K562 (cell line): ENCODE results near the gene ZNF655. TPM values are rescaled to one million over a fixed set of nuclear protein-coding genes. Genes with fewer than 3 reads are reported as not detected.

Source experiments
- ATAC-seq: fragments of 200-7000 bp; cut with Tn5 transposase; 3 replicates; pipeline ENCODE4 v1.9.1; 2020; ENCODE audit warnings: moderate library complexity
- BruUV-seq: library from RNA; stranded (reverse); fragments of 400-500 nt; replicated peaks from 2 replicates; lab custom pipeline; 2021; lab: Mats Ljungman, UMichigan
- CTCF ChIA-PET: fragments of 300-600 bp; formaldehyde crosslinking; extraction: SDS; loops from one replicate; lab custom pipeline; 2021; ENCODE audit warnings: low intra/inter-chr PET ratio; lab: Yijun Ruan, JAX
- POLR2A ChIA-PET: fragments of 300-600, 350-650 bp; sonication (Branson Sonifier 250); formaldehyde crosslinking; extraction: SDS; loops from one replicate; lab custom pipeline; 2021; ENCODE audit warnings: antibody characterized with exemption, inconsistent platforms; lab: Yijun Ruan, JAX
- DNase-seq, 4 experiments: peaks; one replicate each; pipeline versions ENCODE4 v3.0.0 to v3.0.0-alpha.2; 2011 to 2018; ENCODE audit warnings: low spot score in 3 of 4, mixed read lengths in 3 of 4; ENCODE audit errors: extremely low read depth in 1 of 4
- FAIRE-seq: peaks from 2 replicates; lab custom pipeline; 2011; peaks lifted over from hg19 to GRCh38; lab: Jason Lieb, UNC
- H2AFZ ChIP-seq: 2 replicates; pipeline ENCODE4 v1.6.0; 2011; ENCODE audit warnings: low read depth, low read length, control low read depth, inconsistent platforms
- H3K27ac ChIP-seq: fragments of 200-600 bp; 3 replicates; pipeline ENCODE4 v1.8.0; 2011; ENCODE audit warnings: low read depth, mild to moderate bottlenecking, control low read depth, inconsistent platforms, low read length, moderate library complexity, mixed read lengths; ENCODE audit errors: extremely low read depth
- H3K27me3 ChIP-seq, 2 experiments: fragments of 300-600 bp in 1 of 2; 2 replicates in 1 of 2; 3 replicates in 1 of 2; pipeline versions ENCODE4 v1.6.0 to v1.8.0; 2011; ENCODE audit warnings: inconsistent platforms in 2 of 2, low read length in 2 of 2, mild to moderate bottlenecking in 1 of 2, mixed read lengths in 1 of 2, moderate library complexity in 1 of 2; ENCODE audit not compliant: control insufficient read depth in 2 of 2, insufficient read depth in 2 of 2
- H3K36me3 ChIP-seq: fragments of 300-600 bp; 3 replicates; pipeline ENCODE4 v1.8.0; 2011; ENCODE audit warnings: mild to moderate bottlenecking, low read length, inconsistent platforms; ENCODE audit not compliant: control insufficient read depth, insufficient read depth
- H3K4me1 ChIP-seq, 2 experiments: fragments of 200-600 bp in 1 of 2; replicated peaks in 1 of 2; 2 replicates in 1 of 2; 3 replicates in 1 of 2; pipeline versions ENCODE4 v1.5.1 to v1.8.0; 2011; ENCODE audit warnings: inconsistent platforms in 2 of 2, low read length in 2 of 2, mild to moderate bottlenecking in 1 of 2, mixed read lengths in 1 of 2, moderate library complexity in 1 of 2; ENCODE audit not compliant: control insufficient read depth in 2 of 2, insufficient read depth in 2 of 2
- H3K4me2 ChIP-seq: 2 replicates; pipeline ENCODE4 v1.6.1; 2011; ENCODE audit warnings: low read length, control low read depth, inconsistent platforms, mixed read lengths; ENCODE audit not compliant: insufficient read depth
- H3K4me3 ChIP-seq: fragments of 200-600 bp; sonication (generic), shearing (Covaris generic); 2 replicates; pipeline ENCODE4 v1.5.1; 2016; ENCODE audit warnings: control low read depth, inconsistent platforms
- H3K79me2 ChIP-seq: fragments of 200-600 bp; 3 replicates; pipeline ENCODE4 v1.8.0; 2011; ENCODE audit warnings: low read length, inconsistent platforms; ENCODE audit not compliant: control insufficient read depth, insufficient read depth
- H3K9ac ChIP-seq, 2 experiments: 2 replicates each; pipeline versions ENCODE4 v1.6.0 to v1.6.1; 2011; ENCODE audit warnings: low read depth in 2 of 2, low read length in 2 of 2, control low read depth in 1 of 2, inconsistent platforms in 1 of 2, mild to moderate bottlenecking in 1 of 2, mixed read lengths in 1 of 2; ENCODE audit not compliant: insufficient read depth in 1 of 2
- H3K9me1 ChIP-seq: one replicate; pipeline ENCODE4 v1.6.0; 2011; ENCODE audit warnings: inconsistent platforms, mild to moderate bottlenecking, low read length, moderate library complexity; ENCODE audit not compliant: control insufficient read depth, insufficient read depth
- H3K9me3 ChIP-seq: replicated peaks from 2 replicates; pipeline ENCODE4 v1.5.1; 2011; ENCODE audit warnings: low read depth, low read length, inconsistent platforms; ENCODE audit not compliant: control insufficient read depth, insufficient read depth
- H4K20me1 ChIP-seq: replicated peaks from 2 replicates; pipeline ENCODE4 v1.6.1; 2011; ENCODE audit warnings: low read length, inconsistent platforms, mixed read lengths; ENCODE audit not compliant: control insufficient read depth, insufficient read depth
- CSDE1 ChIP-seq, 2 experiments: fragments of 450-650 bp; IDR thresholded peaks; 2 replicates each; pipeline ENCODE4 v1.6.1; 2016; ENCODE audit warnings: mild to moderate bottlenecking in 1 of 2
- ETV6 ChIP-seq, 3 experiments: fragments of 150-350 bp in 1 of 3; sonication (generic) in 1 of 3; formaldehyde crosslinking in 1 of 3; IDR thresholded peaks; 2 replicates each; pipeline versions ENCODE4 v1.6.1 to v1.8.0; 2014 to 2022; ENCODE audit warnings: borderline replicate concordance in 2 of 3, low read depth in 2 of 3, antibody characterized with exemption in 1 of 3, low read length in 1 of 3, mild to moderate bottlenecking in 1 of 3, missing genetic modification reagents in 1 of 3
- GATA2 ChIP-seq: sonication (generic); formaldehyde crosslinking; IDR thresholded peaks from 2 replicates; pipeline ENCODE4 v1.4.0; 2020; ENCODE audit warnings: mild to moderate bottlenecking, missing genetic modification reagents
- LCOR ChIP-seq: sonication (generic); formaldehyde crosslinking; IDR thresholded peaks from 2 replicates; pipeline ENCODE4 v1.8.0; 2022; ENCODE audit warnings: mild to moderate bottlenecking, missing genetic modification reagents
- NFXL1 ChIP-seq: fragments of 450-650 bp; formaldehyde crosslinking; IDR thresholded peaks from 2 replicates; pipeline ENCODE4 v1.4.0; 2021; ENCODE audit warnings: mild to moderate bottlenecking
- NR2C1 ChIP-seq, 2 experiments: fragments of 450-650 bp; IDR thresholded peaks; 2 replicates each; pipeline ENCODE4 v1.6.1; 2017; ENCODE audit warnings: mild to moderate bottlenecking in 2 of 2, antibody characterized with exemption in 1 of 2, inconsistent platforms in 1 of 2, missing compliant biosample characterization in 1 of 2, missing genetic modification characterization in 1 of 2
- POU5F1 ChIP-seq: fragments of 150-350 bp; IDR thresholded peaks from 2 replicates; pipeline ENCODE4 v1.6.1; 2014; ENCODE audit warnings: borderline replicate concordance, low read length, low read depth, mild to moderate bottlenecking; ENCODE audit not compliant: partially characterized antibody
- RBFOX2 ChIP-seq: fragments of 200-400 bp; formaldehyde crosslinking; IDR thresholded peaks from 2 replicates; pipeline ENCODE4 v1.6.1; 2017; ENCODE audit warnings: low read depth, mild to moderate bottlenecking, low read length, moderate library complexity
- RBM14 ChIP-seq: fragments of 200-400 bp; formaldehyde crosslinking; IDR thresholded peaks from 2 replicates; pipeline ENCODE4 v1.6.1; 2018; ENCODE audit warnings: low read depth, mild to moderate bottlenecking, low read length, moderate library complexity, borderline replicate concordance; ENCODE audit not compliant: insufficient read depth
- SNRNP70 ChIP-seq: fragments of 200-400 bp; formaldehyde crosslinking; optimal IDR thresholded peaks from 2 replicates; pipeline ENCODE3; 2017; ENCODE audit warnings: low read depth, low read length
- SP2 ChIP-seq: IDR thresholded peaks from 2 replicates; pipeline ENCODE4 v1.6.1; 2011; ENCODE audit warnings: mild to moderate bottlenecking, low read depth, low read length, moderate library complexity; ENCODE audit not compliant: poor library complexity, severe bottlenecking; ENCODE audit errors: extremely low read depth
- ZBED1 ChIP-seq: IDR thresholded peaks from 2 replicates; pipeline ENCODE4 v1.6.1; 2014
- ZNF239 ChIP-seq: fragments of 250-450 bp; sonication (Bioruptor Pico); IDR thresholded peaks from 2 replicates; pipeline ENCODE4 v1.4.0; 2020; ENCODE audit warnings: mild to moderate bottlenecking
- WGBS: fragments of 100-300 bp; shearing (Covaris generic); methylation state at CpG from one replicate; pipeline ENCODE4 v1.1.6; 2016; ENCODE audit warnings: low coverage, mixed read lengths; ENCODE audit not compliant: insufficient coverage; ENCODE audit errors: missing lambda C conversion rate; 5-methylcytosine and 5-hydroxymethylcytosine counted together
- in situ Hi-C: fragments of 300-500 bp; cut with MboI; formaldehyde crosslinking; loops from 4 replicates; pipeline ENCODE4 v1.15.0; 2018; ENCODE audit warnings: inconsistent platforms, mixed read lengths
- intact Hi-C: fragments of 100-400 bp; cut with micrococcal nuclease; formaldehyde crosslinking; loops from 2 replicates; pipeline ENCODE4 v1.14.2; 2022
- polyA plus RNA-seq, 8 experiments: library from polyadenylated mRNA; depleted of rRNA in 4 of 8; stranded (reverse) in 5 of 8; unstranded in 3 of 8; fragments of >200 nt; fragmentation: Nextera tagmentation in 2 of 8; fragmentation: Illumina TruSeq in 1 of 8; extraction: Ambion mirVana in 2 of 8; extraction: Trizol in 1 of 8; gene quantifications; 2 replicates each; pipeline versions ENCODE4 v1.2.1 to v1.2.3, GENCODE V29; 2011 to 2014; ENCODE audit warnings: inconsistent platforms in 1 of 8, missing spikeins in 1 of 8
- total RNA-seq, 7 experiments: library from RNA; depleted of rRNA in 6 of 7; stranded (reverse); fragments of >200 nt in 6 of 7; fragmentation: Illumina TruSeq in 2 of 7; extraction: Trizol in 2 of 7; gene quantifications; 2 replicates each; pipeline versions ENCODE4 v1.2.1 to v1.2.3, GENCODE V29; 2011 to 2021; ENCODE audit warnings: low replicate concordance in 1 of 7

The ZNF655 gene
- total and polyA plus RNA-seq, 9 of the 15 experiments (the other 6 are each of a cell fraction or from before 2014, with no cell fraction given), result 25.7 to 130 (median 95.2) TPM

GRCh38 chr7:99562114-99562784 lies 3.8 kb downstream of the ZNF655 start:
- ATAC-seq (no peak), DNase-seq (no peak), FAIRE-seq (no peak)
- H3K9ac ChIP-seq, result peak overlapping the region; percentile 15 to 68; a peak in 2 of 4 replicates
- no peak overlapping the region for H3K4me3 ChIP-seq
- H3K4me1 ChIP-seq, result peaks cover 16 to 19% of the 10 kb centered on the region in 2 experiments
- no peak overlapping the region for H3K4me2 ChIP-seq
- no TSS peak for BruUV-seq
- peaks cover 74% of the 10 kb centered on the region for H3K79me2 ChIP-seq
- peaks cover 73% of the 10 kb centered on the region for H3K36me3 ChIP-seq
- TF ChIP-seq LCOR (CRISPR knock-in tag) (0 out of 2 replicates have a peak, but pooled peaks have one; percentile 4), CSDE1 (IDR thresholded peaks at IDR 0.05) (0 out of 4 replicates have a peak, but pooled peaks of 1 of the 2 experiments have one; percentile 9), ETV6 (IDR thresholded peaks at IDR 0.05; ENCODE audit: borderline replicate concordance in 1 of 2, low read depth in 2 of 2, low read length in 1 of 2) (no peak), ETV6 (CRISPR knock-in tag; IDR thresholded peaks at IDR 0.05; ENCODE audit: borderline replicate concordance) (no peak), ZBED1 (no peak), SNRNP70 (no peak), GATA2 (CRISPR knock-in tag) (0 out of 2 replicates have a peak, but pooled peaks have one; percentile 44), RBM14 (no peak), SP2 (no peak), NFXL1 (CRISPR knock-in tag) (no peak), ZNF239 (CRISPR knock-in tag) (peak; percentile 90), NR2C1 (IDR thresholded peaks at IDR 0.05) (0 out of 2 replicates have a peak, but pooled peaks have one; percentile 1), NR2C1 (tag; IDR thresholded peaks at IDR 0.05) (no peak), POU5F1 (no peak), RBFOX2 (no peak)
- intact Hi-C loops, result no loop called here
- H2AFZ ChIP-seq, result no peak overlapping the region
- H3K9me3 ChIP-seq, result no peaks in the 10 kb centered on the region
- in situ Hi-C loops, result no loop called here
- POLR2A ChIA-PET, result interaction anchor here (0.7 to 1.0 kb wide), 2 partner anchors 10 to 190 kb away, joined by 3 to 4 read pairs; no protein-coding TSS in a partner anchor
- no peaks in the 10 kb centered on the region for H3K27me3 ChIP-seq
- CTCF ChIA-PET, result no interaction called here
- WGBS, result 54% methylated on average over 9 of the region's 9 CpGs
- peak overlapping the region; percentile 73; the same call in 2 of the 3 replicates for H3K27ac ChIP-seq
- H3K9me1 ChIP-seq, result peaks cover 8% of the 10 kb centered on the region
- H4K20me1 ChIP-seq, result peaks cover 15% of the 10 kb centered on the region; the same call in 1 of the 2 replicates
